Mesothelial cell of epicardium (in vitro differentiated cells): ENCODE results near the gene ARID4B. TPM values are rescaled to one million over a fixed set of nuclear protein-coding genes. Genes with fewer than 3 reads are reported as not detected.

Source experiments
- DNase-seq, 2 experiments: peaks; one replicate each; pipeline ENCODE4 v3.0.0; 2021; ENCODE audit warnings: low spot score in 2 of 2; ENCODE audit not compliant: unreplicated experiment in 2 of 2
- H3K27ac Mint-ChIP-seq: 2 replicates; pipeline ENCODE4 v1.8.0; 2021; ENCODE audit warnings: mixed read lengths
- H3K27me3 Mint-ChIP-seq: 2 replicates; pipeline ENCODE4 v1.8.0; 2021; ENCODE audit warnings: low read depth, mixed read lengths
- H3K36me3 Mint-ChIP-seq: 2 replicates; pipeline ENCODE4 v1.8.0; 2021; ENCODE audit warnings: mixed read lengths
- H3K4me1 Mint-ChIP-seq: 2 replicates; pipeline ENCODE4 v1.8.0; 2021; ENCODE audit warnings: mixed read lengths
- H3K4me3 Mint-ChIP-seq: 2 replicates; pipeline ENCODE4 v1.8.0; 2021; ENCODE audit warnings: mild to moderate bottlenecking, moderate library complexity, mixed read lengths
- H3K9me3 Mint-ChIP-seq: 2 replicates; pipeline ENCODE4 v1.8.0; 2021; ENCODE audit warnings: mixed read lengths
- total RNA-seq: library from RNA; stranded (reverse); gene quantifications from 3 replicates; pipeline ENCODE4 v1.2.1, GENCODE V29; 2021
- TF ChIP-seq, protein P1 (sequence below): fragments of 200-600 bp; sonication (generic); IDR thresholded peaks from one replicate; pipeline ENCODE4 v1.5.0; 2021; ENCODE audit warnings: antibody characterized with exemption; ENCODE audit not compliant: unreplicated experiment

ARID4B gene
- total RNA-seq, 1 donor from 2014 or later: 68.7 TPM

DNA sequence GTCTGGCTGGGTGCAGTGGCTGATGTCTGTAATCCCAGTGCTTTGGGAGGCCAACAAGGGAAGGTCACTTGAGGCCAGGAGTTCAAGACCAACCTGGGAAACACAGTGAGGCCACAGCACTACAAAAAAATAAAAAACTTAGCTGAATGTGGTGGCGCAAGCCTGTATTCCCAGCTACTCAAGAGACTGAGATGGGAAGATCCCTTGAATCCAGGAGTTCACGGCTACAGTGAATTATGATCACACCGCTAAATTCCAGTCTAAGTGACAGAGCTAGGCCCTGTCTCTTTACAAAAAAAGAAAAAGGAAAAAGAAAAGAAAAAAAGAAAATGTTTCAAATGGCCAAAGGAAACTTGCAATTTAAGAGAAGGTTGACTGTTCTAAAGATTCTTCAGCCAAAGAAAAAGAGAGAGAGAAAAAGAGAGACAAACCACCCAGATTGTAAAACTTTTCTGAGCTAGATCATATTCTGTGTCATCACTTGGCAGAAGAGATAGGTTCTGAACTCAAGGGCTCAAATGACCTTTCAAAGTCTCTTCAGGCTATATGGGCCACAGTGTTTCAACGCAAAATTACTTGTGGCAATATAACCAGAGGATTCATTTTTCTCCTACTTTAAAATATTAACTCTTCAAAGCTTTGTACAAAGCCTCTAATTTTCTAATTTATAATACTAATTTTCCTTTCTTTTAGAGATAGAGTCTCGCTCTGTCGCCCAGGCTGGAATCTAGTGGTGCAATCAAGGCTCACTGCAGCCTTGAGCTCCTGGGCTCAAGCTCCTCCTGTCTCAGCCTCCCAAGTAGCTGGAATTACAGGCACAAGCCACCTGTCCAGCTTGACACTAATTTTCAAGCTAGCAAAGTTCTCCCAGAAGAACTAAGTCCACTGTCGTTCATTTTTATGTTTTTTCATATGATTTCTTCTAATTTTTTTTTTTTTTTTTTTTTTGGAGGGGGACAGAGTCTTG lies 20.5 kb downstream of the ARID4B start:
- H3K27me3 Mint-ChIP-seq: no peaks in the 10 kb centered on the region

DNA sequence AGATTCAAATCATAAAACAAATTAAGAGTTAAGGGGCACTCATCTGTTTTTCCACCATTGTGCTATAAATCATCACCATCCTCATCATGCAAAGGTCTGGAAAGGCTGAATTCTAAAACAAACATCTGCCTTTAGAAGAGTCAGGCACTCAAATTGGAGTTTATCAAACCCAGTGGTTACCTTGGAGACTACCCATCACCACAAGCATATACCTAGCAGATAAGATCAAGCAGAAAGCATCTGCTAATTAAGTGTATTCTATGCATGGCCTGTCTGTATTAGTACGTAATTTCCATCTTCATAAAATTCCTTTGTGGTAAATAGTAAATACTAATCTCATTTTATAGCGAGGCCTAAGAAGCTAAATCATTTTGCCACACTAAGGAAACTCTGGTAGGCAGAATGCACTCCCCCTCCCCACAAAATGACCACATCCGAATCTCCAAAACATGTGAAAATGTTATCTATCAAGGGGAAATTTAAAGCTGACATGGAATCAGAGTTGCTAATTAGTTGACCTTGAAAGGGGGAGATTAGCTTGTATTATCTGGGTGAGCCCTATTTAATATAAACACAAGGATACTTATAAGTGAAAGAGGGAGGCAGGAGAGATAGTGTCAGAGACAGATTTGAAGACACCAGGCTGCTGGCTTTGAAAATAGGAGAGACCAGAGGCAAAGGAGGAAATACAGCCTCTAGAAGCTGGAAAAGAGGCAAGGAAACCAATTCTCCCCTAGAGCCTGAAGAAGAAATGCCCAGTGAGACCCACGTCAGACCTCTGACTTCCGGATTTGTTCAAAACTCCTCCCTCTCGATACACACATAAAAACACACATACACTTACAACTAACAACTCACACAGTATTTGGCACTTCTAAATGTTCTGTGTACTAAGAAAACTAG lies 23.2 kb downstream of the ARID4B start:
- Mint-ChIP-seq H3K4me1 (peaks cover 18% of the 10 kb centered on the region), H3K27ac (peak overlapping the region; percentile 92), H3K4me3 (no peak overlapping the region), H3K27me3 (no peaks in the 10 kb centered on the region), H3K36me3 (peaks cover 10% of the 10 kb centered on the region), H3K9me3 (no peaks in the 10 kb centered on the region)
- DNase-seq: no peak
- TF ChIP-seq, protein P1, sequence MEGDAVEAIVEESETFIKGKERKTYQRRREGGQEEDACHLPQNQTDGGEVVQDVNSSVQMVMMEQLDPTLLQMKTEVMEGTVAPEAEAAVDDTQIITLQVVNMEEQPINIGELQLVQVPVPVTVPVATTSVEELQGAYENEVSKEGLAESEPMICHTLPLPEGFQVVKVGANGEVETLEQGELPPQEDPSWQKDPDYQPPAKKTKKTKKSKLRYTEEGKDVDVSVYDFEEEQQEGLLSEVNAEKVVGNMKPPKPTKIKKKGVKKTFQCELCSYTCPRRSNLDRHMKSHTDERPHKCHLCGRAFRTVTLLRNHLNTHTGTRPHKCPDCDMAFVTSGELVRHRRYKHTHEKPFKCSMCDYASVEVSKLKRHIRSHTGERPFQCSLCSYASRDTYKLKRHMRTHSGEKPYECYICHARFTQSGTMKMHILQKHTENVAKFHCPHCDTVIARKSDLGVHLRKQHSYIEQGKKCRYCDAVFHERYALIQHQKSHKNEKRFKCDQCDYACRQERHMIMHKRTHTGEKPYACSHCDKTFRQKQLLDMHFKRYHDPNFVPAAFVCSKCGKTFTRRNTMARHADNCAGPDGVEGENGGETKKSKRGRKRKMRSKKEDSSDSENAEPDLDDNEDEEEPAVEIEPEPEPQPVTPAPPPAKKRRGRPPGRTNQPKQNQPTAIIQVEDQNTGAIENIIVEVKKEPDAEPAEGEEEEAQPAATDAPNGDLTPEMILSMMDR: no peak

More for the DNA sequence above, 20.5 kb downstream of the ARID4B start:
- TF ChIP-seq, protein P1: no peak
- H3K4me1 Mint-ChIP-seq: peaks cover 18% of the 10 kb centered on the region
- peak overlapping the region; percentile 26 for H3K27ac Mint-ChIP-seq
- no peak overlapping the region for H3K4me3 Mint-ChIP-seq
- no peak for DNase-seq
- H3K36me3 Mint-ChIP-seq: peaks cover 11% of the 10 kb centered on the region
- no peaks in the 10 kb centered on the region for H3K9me3 Mint-ChIP-seq

DNA sequence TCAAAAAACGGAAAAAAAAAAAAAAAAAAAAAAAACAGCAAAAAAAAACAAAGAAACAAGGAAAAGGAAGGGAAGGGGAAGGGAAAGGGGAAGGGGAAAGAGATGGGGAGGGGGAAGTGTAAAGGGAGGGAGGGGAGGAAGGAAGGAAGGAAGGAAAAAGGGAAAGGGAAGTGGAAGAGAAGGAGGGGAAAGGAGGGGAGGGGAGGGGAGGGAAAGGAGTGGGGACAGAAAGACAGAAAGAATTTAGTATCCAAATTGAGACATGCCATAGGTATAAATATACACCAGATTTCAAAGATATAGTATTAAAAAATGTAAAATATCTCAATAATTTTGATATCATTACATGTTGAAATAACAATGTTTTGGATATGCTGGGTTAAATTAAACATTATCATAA lies 25.8 kb downstream of the ARID4B start:
- no peak for DNase-seq
- Mint-ChIP-seq H3K4me3 (no peak overlapping the region), H3K36me3 (peaks cover 11% of the 10 kb centered on the region), H3K27ac (no peak overlapping the region), H3K4me1 (peaks cover 21% of the 10 kb centered on the region), H3K27me3 (no peaks in the 10 kb centered on the region), H3K9me3 (peaks cover 10% of the 10 kb centered on the region)
- TF ChIP-seq, protein P1: no peak

DNA sequence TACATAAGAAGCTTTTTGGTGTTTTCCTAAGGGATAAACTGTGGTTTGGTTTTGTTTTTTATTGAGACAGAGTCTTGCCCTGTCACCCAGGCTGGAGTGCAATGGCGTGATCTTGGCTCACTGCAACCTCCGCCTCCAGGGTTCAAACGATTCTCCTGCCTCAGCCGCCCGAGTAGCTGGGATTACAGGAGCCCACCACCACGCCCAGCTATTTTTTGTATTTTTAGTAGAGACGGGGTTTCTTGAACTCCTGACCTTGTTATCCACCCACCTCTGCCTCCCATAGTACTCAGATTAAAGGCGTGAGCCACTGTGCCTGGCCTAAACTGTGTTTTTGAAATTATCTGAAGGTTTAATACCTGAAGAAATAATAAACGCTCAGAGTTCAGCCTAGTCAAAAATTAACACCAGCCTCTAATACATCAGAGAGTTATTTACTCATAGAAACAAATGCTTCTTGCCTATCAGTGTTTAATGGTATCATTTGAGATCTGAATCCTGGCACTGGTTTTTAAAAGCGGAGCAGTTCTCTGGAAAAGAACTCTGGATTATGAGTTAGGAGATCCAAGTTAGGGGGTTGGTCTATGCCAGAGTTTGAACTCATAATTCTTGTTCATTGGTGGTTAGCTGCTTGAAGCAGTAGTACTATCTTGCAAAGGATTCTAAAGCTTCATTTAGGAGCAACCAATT lies 28.7 kb downstream of the ARID4B start:
- no peak for DNase-seq
- no peaks in the 10 kb centered on the region for H3K27me3 Mint-ChIP-seq
- H3K4me1 Mint-ChIP-seq: peaks cover 7% of the 10 kb centered on the region
- peaks cover 16% of the 10 kb centered on the region for H3K9me3 Mint-ChIP-seq
- H3K4me3 Mint-ChIP-seq: no peak overlapping the region
- no peak overlapping the region for H3K27ac Mint-ChIP-seq
- peaks cover 13% of the 10 kb centered on the region for H3K36me3 Mint-ChIP-seq
- TF ChIP-seq, protein P1: no peak

DNA sequence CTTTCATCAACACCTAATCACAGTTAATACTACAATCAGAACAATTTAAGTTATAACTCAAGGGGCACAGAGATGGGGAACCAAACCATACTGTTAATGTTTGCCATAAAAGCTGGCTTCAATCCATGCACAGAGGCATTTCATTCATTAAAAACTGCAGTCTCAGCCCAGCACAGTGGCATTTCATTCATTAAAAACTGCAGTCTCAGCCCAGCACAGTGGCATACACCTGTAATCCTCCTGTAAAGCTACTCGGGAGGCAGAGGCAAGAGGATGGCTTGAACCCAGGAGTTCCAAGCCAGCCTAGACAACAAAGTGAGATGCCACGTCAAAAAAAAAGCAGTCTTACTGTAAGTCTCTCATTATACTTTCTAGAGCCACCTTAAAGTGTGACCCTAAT lies 29.2 kb downstream of the ARID4B start:
- DNase-seq: no peak
- H3K9me3 Mint-ChIP-seq: peaks cover 16% of the 10 kb centered on the region
- peaks cover 6% of the 10 kb centered on the region for H3K4me1 Mint-ChIP-seq
- peaks cover 13% of the 10 kb centered on the region for H3K36me3 Mint-ChIP-seq
- no peaks in the 10 kb centered on the region for H3K27me3 Mint-ChIP-seq
- no peak overlapping the region for H3K27ac Mint-ChIP-seq
- TF ChIP-seq, protein P1: no peak
- no peak overlapping the region for H3K4me3 Mint-ChIP-seq
